ENCODE measurements around the gene ASPSCR1.

Gene ASPSCR1

DNA sequence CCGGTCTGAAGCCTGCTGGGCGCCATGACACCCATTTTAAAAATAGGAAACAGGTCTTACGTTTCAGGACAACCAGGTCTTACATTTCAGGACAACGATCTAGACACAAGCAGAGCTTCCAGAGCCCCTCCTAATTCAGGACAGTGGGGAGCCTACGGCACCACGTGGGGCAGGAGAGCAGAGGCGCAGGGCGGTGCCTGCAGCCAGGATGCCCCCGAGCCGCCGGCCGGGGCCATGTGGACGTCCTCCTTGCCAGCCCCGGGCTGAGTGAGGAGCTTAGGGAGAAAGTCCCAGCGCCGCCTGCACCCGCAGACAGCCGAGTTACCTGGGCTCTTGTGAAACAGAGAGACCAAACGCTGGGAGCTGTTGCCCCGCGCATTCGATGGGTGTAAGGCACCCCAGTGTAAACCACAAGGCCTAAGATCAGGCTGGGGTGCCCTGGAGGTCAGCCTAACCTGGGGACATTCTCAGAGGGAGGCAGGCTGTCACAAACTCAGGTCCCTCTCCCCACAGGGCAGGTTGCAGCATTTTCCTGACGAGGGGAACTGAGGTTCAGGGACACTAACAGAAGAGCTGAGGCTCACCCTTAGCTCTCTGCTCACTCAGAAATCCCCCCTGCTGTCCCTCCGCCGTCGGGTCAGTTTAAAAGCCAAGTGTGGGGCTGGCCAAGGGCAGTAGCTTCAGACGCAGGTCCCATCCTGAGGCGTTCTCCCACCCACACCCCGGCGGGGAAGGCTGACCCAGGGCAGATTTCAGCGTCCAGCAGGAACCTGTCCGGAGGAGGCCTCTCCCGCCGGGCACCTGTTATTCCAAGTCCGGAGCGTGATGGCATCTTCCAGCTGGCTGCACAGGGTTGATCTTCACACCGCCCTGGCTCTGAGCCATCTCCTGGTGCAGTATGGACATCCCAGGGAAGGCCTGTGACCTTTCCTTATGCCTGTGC is 14.7 kb upstream of the ASPSCR1 start:
- DNase-seq (ENCODE audit: low read depth): no peak
- no peak overlapping the region for H3K4me3 ChIP-seq (ENCODE audit: low read length)
- TF ChIP-seq CTCF (conservative IDR thresholded peaks at IDR 0.05; ENCODE audit: low read depth, low read length): no peak

DNA sequence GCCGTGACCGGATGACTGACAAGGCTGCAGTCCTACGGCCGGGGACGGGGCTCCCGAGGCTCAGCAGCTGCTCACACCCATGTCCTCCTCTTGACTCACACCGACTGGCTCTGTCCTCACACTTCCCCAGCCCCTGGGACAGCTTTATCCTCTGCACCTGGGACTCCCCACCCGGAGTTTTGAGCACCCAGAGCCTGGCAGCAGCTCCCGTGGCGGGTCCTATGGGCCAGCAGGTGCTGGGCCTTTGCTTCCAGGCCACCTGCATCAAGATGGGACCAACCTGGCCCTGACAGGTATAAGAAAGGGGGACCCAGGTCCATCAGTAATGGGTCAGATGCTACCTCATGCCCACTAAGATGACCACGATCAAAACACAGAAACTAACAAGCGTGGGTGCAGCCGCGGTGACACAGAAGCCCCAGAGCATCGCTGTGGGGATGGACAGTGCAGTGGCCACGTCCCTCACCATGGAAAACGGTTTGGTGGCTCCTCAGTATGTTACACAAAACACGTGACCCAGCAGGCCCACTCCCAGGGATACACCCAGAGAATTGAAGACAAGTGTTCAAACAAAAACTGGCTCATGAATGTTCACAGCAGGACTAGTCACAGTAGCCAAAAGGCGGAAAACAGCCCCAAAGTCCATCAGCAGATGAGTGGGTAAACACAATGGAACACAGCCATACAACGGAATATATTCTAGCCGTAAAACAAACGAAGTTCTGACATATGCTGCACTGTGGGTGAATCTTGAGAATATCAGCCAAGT is 13.2 kb upstream of the ASPSCR1 start:
- no peak overlapping the region for H3K4me3 ChIP-seq (ENCODE audit: low read length)
- DNase-seq (ENCODE audit: low read depth): no peak
- TF ChIP-seq CTCF (conservative IDR thresholded peaks at IDR 0.05; ENCODE audit: low read depth, low read length): no peak

DNA sequence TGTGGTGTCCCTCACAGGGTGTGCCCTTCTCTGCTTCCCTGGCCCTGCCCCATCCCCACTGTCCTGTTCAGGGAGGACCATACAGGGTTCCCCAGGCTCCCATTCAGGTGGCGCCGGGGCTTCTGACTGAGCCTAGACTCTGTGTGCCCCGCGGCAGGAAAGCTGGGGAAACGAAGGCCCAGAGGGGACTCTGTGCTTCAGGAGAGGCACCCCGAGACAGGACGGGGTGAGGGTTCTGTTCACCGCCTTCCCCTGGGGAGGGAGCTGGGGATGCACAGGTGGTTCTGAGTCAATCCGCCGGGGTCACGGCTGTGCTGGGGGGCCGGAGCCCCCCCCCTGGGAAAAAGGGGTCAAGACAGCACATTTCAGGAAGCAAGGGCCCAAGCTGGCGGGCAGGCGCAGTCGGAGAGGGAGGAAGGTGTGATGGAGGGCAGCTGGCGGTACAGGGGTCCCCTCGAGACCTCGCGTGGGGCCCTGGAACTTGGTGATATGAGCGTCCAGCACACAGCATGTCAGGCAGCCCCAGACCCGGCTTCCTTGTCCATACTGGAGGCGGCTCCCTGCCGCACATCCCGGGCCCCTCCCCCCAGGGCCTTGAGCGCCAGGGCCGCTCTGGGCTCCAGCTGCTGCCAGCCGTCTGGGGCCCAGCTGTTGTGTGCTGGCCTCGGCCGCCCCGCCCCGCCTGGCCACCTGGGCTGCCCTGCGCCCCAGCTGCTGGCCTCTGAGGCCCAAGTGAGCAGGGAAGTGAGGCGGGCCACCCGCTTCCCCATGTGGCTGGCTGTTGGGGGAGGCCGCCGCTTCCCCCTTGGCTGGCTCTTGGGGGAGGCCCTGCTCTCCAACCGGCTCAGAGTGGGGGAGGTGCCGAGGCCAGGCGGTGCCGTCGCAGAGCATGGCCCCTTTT is 10.8 kb upstream of the ASPSCR1 start:
- no peak for DNase-seq (ENCODE audit: low read depth)
- no peak for TF ChIP-seq CTCF (conservative IDR thresholded peaks at IDR 0.05; ENCODE audit: low read depth, low read length)
- no peak overlapping the region for H3K4me3 ChIP-seq (ENCODE audit: low read length)

- no peak for TF ChIP-seq CTCF (conservative IDR thresholded peaks at IDR 0.05; ENCODE audit: low read depth, low read length)
- no peak for DNase-seq (ENCODE audit: low read depth)
- no peak overlapping the region for H3K4me3 ChIP-seq (ENCODE audit: low read length)
These were observed 10.2 kb upstream of the ASPSCR1 start for GRCh38 chr17:81967244-81967532.

- TF ChIP-seq CTCF (conservative IDR thresholded peaks at IDR 0.05; ENCODE audit: low read depth, low read length): no peak
- DNase-seq (ENCODE audit: low read depth): peak; percentile 65
- no peak overlapping the region for H3K4me3 ChIP-seq (ENCODE audit: low read length)
These were observed 9.7 kb upstream of the ASPSCR1 start for GRCh38 chr17:81967533-81968395.

DNA sequence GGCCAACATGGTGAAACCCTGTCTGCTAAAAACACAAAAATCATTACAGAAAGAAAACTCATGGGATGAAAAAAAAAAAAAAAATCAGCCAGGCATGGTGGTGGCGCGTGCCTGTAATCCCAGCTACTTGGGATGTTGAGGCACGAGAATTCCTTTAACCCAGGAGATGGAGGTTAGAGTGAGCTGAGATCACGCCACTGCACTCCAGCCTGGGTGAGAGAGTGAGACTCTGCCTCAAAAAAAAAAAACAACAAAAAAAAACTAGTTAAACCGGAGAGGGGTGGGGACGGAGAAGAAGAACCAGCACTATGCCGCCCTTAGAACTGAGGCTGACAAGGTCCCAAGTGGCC is 9.1 kb upstream of the ASPSCR1 start:
- no peak for DNase-seq (ENCODE audit: low read depth)
- no peak for TF ChIP-seq CTCF (conservative IDR thresholded peaks at IDR 0.05; ENCODE audit: low read depth, low read length)
- H3K4me3 ChIP-seq (ENCODE audit: low read length): no peak overlapping the region

Data from retinal pigment epithelial cell (primary cell).